MG63 (cell line): ENCODE measurements around the gene PLPP7. TPM values are rescaled to one million over a fixed set of nuclear protein-coding genes. Genes with fewer than 3 reads are reported as not detected.

Experiments used
- DNase-seq: peaks from one replicate; pipeline ENCODE4 v3.0.0-alpha.2; 2020
- H3K27me3 ChIP-seq: fragments of 250-450 bp; sonication (Bioruptor Pico); 2 replicates; pipeline ENCODE4 v1.5.1; 2020; ENCODE audit warnings: mild to moderate bottlenecking, moderate library complexity
- H3K36me3 ChIP-seq: fragments of 250-450 bp; sonication (Bioruptor Pico); 2 replicates; pipeline ENCODE4 v1.5.1; 2020; ENCODE audit warnings: mild to moderate bottlenecking, moderate library complexity
- H3K4me3 ChIP-seq: fragments of 250-450 bp; sonication (Bioruptor Pico); 2 replicates; pipeline ENCODE4 v1.5.1; 2020; ENCODE audit warnings: mild to moderate bottlenecking, moderate library complexity
- H3K9me3 ChIP-seq: fragments of 250-450 bp; sonication (Bioruptor Pico); 2 replicates; pipeline ENCODE4 v1.5.1; 2020; ENCODE audit warnings: mild to moderate bottlenecking, moderate library complexity
- total RNA-seq: library from RNA; depleted of rRNA; stranded (reverse); fragments of >200 nt; shearing (Covaris generic); gene quantifications from 2 replicates; pipeline ENCODE4 v1.2.3, GENCODE V29; 2014; ENCODE audit warnings: low replicate concordance

Gene PLPP7
- total RNA-seq, 1 experiment from 2014 or later, result 8.1 TPM

- H3K4me3 ChIP-seq, result no peak overlapping the region
- H3K36me3 ChIP-seq, result no peaks in the 10 kb centered on the region
- H3K27me3 ChIP-seq, result no peaks in the 10 kb centered on the region
- no peaks in the 10 kb centered on the region for H3K9me3 ChIP-seq
- DNase-seq, result no peak
Observed at GRCh38 chr9:131291795-131292315, 2.3 kb downstream of the PLPP7 start.

- DNase-seq, result no peak
- Histone ChIP-seq H3K27me3 (no peaks in the 10 kb centered on the region), H3K36me3 (no peaks in the 10 kb centered on the region), H3K4me3 (no peak overlapping the region), H3K9me3 (no peaks in the 10 kb centered on the region)
Observed at GRCh38 chr9:131292937-131293336, 3.4 kb downstream of the PLPP7 start.

- no peak overlapping the region for H3K4me3 ChIP-seq
- no peaks in the 10 kb centered on the region for H3K9me3 ChIP-seq
- H3K36me3 ChIP-seq, result no peaks in the 10 kb centered on the region
- no peak for DNase-seq
- no peaks in the 10 kb centered on the region for H3K27me3 ChIP-seq
Observed at GRCh38 chr9:131296460-131296859, 6.9 kb downstream of the PLPP7 start.

- no peak for DNase-seq
- Histone ChIP-seq H3K36me3 (no peaks in the 10 kb centered on the region), H3K4me3 (no peak overlapping the region), H3K27me3 (no peaks in the 10 kb centered on the region), H3K9me3 (no peaks in the 10 kb centered on the region)
Observed at GRCh38 chr9:131296906-131297500, 7.5 kb downstream of the PLPP7 start.

GRCh38 chr9:131297903-131298302 is 8.4 kb downstream of the PLPP7 start:
- no peak overlapping the region for H3K4me3 ChIP-seq
- no peak for DNase-seq
- no peaks in the 10 kb centered on the region for H3K9me3 ChIP-seq
- H3K27me3 ChIP-seq, result no peaks in the 10 kb centered on the region
- H3K36me3 ChIP-seq, result no peaks in the 10 kb centered on the region

GRCh38 chr9:131298341-131298740 is 8.8 kb downstream of the PLPP7 start:
- DNase-seq, result no peak
- Histone ChIP-seq H3K27me3 (no peaks in the 10 kb centered on the region), H3K4me3 (no peak overlapping the region), H3K9me3 (no peaks in the 10 kb centered on the region), H3K36me3 (no peaks in the 10 kb centered on the region)

GRCh38 chr9:131298816-131299215 is 9.3 kb downstream of the PLPP7 start:
- DNase-seq, result no peak
- Histone ChIP-seq H3K4me3 (no peak overlapping the region), H3K36me3 (no peaks in the 10 kb centered on the region), H3K27me3 (no peaks in the 10 kb centered on the region), H3K9me3 (no peaks in the 10 kb centered on the region)

GRCh38 chr9:131299346-131299960 is 9.9 kb downstream of the PLPP7 start:
- Histone ChIP-seq H3K9me3 (no peaks in the 10 kb centered on the region), H3K27me3 (no peaks in the 10 kb centered on the region), H3K36me3 (no peaks in the 10 kb centered on the region), H3K4me3 (no peak overlapping the region)
- DNase-seq, result no peak

- Histone ChIP-seq H3K27me3 (no peaks in the 10 kb centered on the region), H3K4me3 (no peak overlapping the region), H3K36me3 (no peaks in the 10 kb centered on the region), H3K9me3 (no peaks in the 10 kb centered on the region)
- no peak for DNase-seq
Observed at GRCh38 chr9:131299961-131300347, 10.4 kb downstream of the PLPP7 start.

GRCh38 chr9:131300444-131300843 is 10.9 kb downstream of the PLPP7 start:
- no peak overlapping the region for H3K4me3 ChIP-seq
- no peaks in the 10 kb centered on the region for H3K36me3 ChIP-seq
- H3K27me3 ChIP-seq, result no peaks in the 10 kb centered on the region
- DNase-seq, result no peak
- H3K9me3 ChIP-seq, result no peaks in the 10 kb centered on the region

- H3K9me3 ChIP-seq, result no peaks in the 10 kb centered on the region
Observed at GRCh38 chr9:131302244-131303075, 12.9 kb downstream of the PLPP7 start.

GRCh38 chr9:131303381-131304321 is 14.1 kb downstream of the PLPP7 start:
- no peak for DNase-seq
- H3K9me3 ChIP-seq, result no peaks in the 10 kb centered on the region
- no peak overlapping the region for H3K4me3 ChIP-seq
- H3K36me3 ChIP-seq, result no peaks in the 10 kb centered on the region
- H3K27me3 ChIP-seq, result no peaks in the 10 kb centered on the region

More at GRCh38 chr9:131302244-131303075, 12.9 kb downstream of the PLPP7 start:
- no peak overlapping the region for H3K4me3 ChIP-seq
- no peaks in the 10 kb centered on the region for H3K27me3 ChIP-seq
- no peak for DNase-seq
- H3K36me3 ChIP-seq, result no peaks in the 10 kb centered on the region

GRCh38 chr9:131304676-131305355 is 15.3 kb downstream of the PLPP7 start:
- no peak for DNase-seq
- Histone ChIP-seq H3K4me3 (no peak overlapping the region), H3K27me3 (no peaks in the 10 kb centered on the region), H3K36me3 (no peaks in the 10 kb centered on the region), H3K9me3 (no peaks in the 10 kb centered on the region)

- no peak for DNase-seq
- Histone ChIP-seq H3K36me3 (no peaks in the 10 kb centered on the region), H3K9me3 (no peaks in the 10 kb centered on the region), H3K27me3 (no peaks in the 10 kb centered on the region), H3K4me3 (no peak overlapping the region)
Observed at GRCh38 chr9:131306397-131307004, 17.0 kb downstream of the PLPP7 start.

- Histone ChIP-seq H3K4me3 (no peak overlapping the region), H3K9me3 (no peaks in the 10 kb centered on the region), H3K27me3 (no peaks in the 10 kb centered on the region), H3K36me3 (no peaks in the 10 kb centered on the region)
- DNase-seq, result no peak
Observed at GRCh38 chr9:131307974-131308373, 18.5 kb downstream of the PLPP7 start.

- DNase-seq, result no peak
- Histone ChIP-seq H3K27me3 (no peaks in the 10 kb centered on the region), H3K4me3 (no peak overlapping the region), H3K36me3 (no peaks in the 10 kb centered on the region), H3K9me3 (no peaks in the 10 kb centered on the region)
Observed at GRCh38 chr9:131308452-131308851, 18.9 kb downstream of the PLPP7 start.
